Fibroblast of lung (primary cell): ENCODE results near the gene COL25A1. TPM values are rescaled to one million over a fixed set of nuclear protein-coding genes. Genes with fewer than 3 reads are reported as not detected.

Source experiments
- DNase-seq, 2 donors: peaks; one replicate each; pipeline versions ENCODE4 v3.0.0 to v3.0.0-alpha.2; 2010; ENCODE audit warnings: low read depth in 2 of 2
- H2AFZ ChIP-seq: 2 replicates; pipeline ENCODE4 v1.5.1; 2012; ENCODE audit warnings: low read length, control low read depth, inconsistent platforms
- H3K27ac ChIP-seq: 2 replicates; pipeline ENCODE4 v1.5.1; 2011; ENCODE audit warnings: low read length, control low read depth; ENCODE audit not compliant: insufficient read depth
- H3K27me3 ChIP-seq: 2 replicates; pipeline ENCODE4 v1.5.1; 2011; ENCODE audit warnings: mild to moderate bottlenecking, low read length; ENCODE audit not compliant: control insufficient read depth, insufficient read depth
- H3K36me3 ChIP-seq: 2 replicates; pipeline ENCODE4 v1.5.1; 2011; ENCODE audit warnings: low read length; ENCODE audit not compliant: control insufficient read depth, insufficient read depth
- H3K4me1 ChIP-seq: 2 replicates; pipeline ENCODE4 v1.5.1; 2011; ENCODE audit warnings: low read length; ENCODE audit not compliant: control insufficient read depth, insufficient read depth; ENCODE audit errors: extremely low read depth
- H3K4me2 ChIP-seq: 2 replicates; pipeline ENCODE4 v1.5.1; 2011; ENCODE audit warnings: low read length, control low read depth; ENCODE audit not compliant: insufficient read depth; ENCODE audit errors: extremely low read depth
- H3K4me3 ChIP-seq, 4 experiments: fragments of 200-600 bp in 1 of 4; sonication (generic) in 1 of 4; replicated peaks in 1 of 4; 2 replicates each; pipeline ENCODE4 v1.5.1; 2011 to 2016; ENCODE audit warnings: low read length in 4 of 4, low read depth in 3 of 4, mild to moderate bottlenecking in 3 of 4, control low read depth in 2 of 4, inconsistent platforms in 1 of 4, mixed read lengths in 1 of 4; ENCODE audit not compliant: insufficient read depth in 1 of 4; ENCODE audit errors: control extremely low read depth in 1 of 4
- H3K79me2 ChIP-seq: 2 replicates; pipeline ENCODE4 v1.5.1; 2012; ENCODE audit warnings: mild to moderate bottlenecking, low read length, inconsistent platforms; ENCODE audit not compliant: control insufficient read depth, insufficient read depth
- H3K9ac ChIP-seq: 2 replicates; pipeline ENCODE4 v1.5.1; 2011; ENCODE audit warnings: mild to moderate bottlenecking, low read length, control low read depth; ENCODE audit not compliant: insufficient read depth
- H3K9me3 ChIP-seq: 2 replicates; pipeline ENCODE4 v1.5.1; 2012; ENCODE audit warnings: low read depth, low read length; ENCODE audit not compliant: control insufficient read depth, insufficient read depth
- H4K20me1 ChIP-seq: 2 replicates; pipeline ENCODE4 v1.5.1; 2011; ENCODE audit warnings: low read length; ENCODE audit not compliant: control insufficient read depth, insufficient read depth; ENCODE audit errors: extremely low read depth
- CTCF ChIP-seq, 2 donors: IDR thresholded peaks in 1 of 2; conservative IDR thresholded peaks in 1 of 2; 1 replicate in 1 of 2; 2 replicates in 1 of 2; pipeline ENCODE4 v1.5.1; 2011 to 2012; ENCODE audit warnings: low read length in 2 of 2, control low read depth in 1 of 2, inconsistent platforms in 1 of 2, low read depth in 1 of 2, mild to moderate bottlenecking in 1 of 2
- EZH2 ChIP-seq: IDR thresholded peaks from 2 replicates; pipeline ENCODE4 v1.5.1; 2012; ENCODE audit warnings: low read length, control low read depth, mild to moderate bottlenecking; ENCODE audit errors: missing control alignments
- polyA plus RNA-seq, 2 donors: library from polyadenylated mRNA; depleted of rRNA in 1 of 2; stranded (reverse) in 1 of 2; unstranded in 1 of 2; fragments of >200 nt; gene quantifications; 2 replicates each; pipeline ENCODE4 v1.2.1, GENCODE V29; 2011 to 2012; ENCODE audit warnings: missing spikeins in 1 of 2
- total RNA-seq: library from RNA; depleted of rRNA; stranded (reverse); fragments of >200 nt; gene quantifications from 2 replicates; pipeline ENCODE4 v1.2.1, GENCODE V29; 2014

COL25A1 gene
- total and polyA plus RNA-seq, 2 donors (not counting 1 experiment from before 2014, with no cell fraction given), result under 0.01 to 0.01 TPM

- Histone ChIP-seq H3K27me3 (no peaks in the 10 kb centered on the region), H3K9me3 (no peaks in the 10 kb centered on the region), H3K27ac (no peak overlapping the region), H4K20me1 (no peaks in the 10 kb centered on the region), H3K36me3 (no peaks in the 10 kb centered on the region), H2AFZ (no peak overlapping the region), H3K79me2 (no peaks in the 10 kb centered on the region), H3K4me2 (no peak overlapping the region), H3K9ac (no peak overlapping the region), H3K4me3 (no peak overlapping the region), H3K4me1 (no peaks in the 10 kb centered on the region)
- TF ChIP-seq EZH2, result no peak
- TF ChIP-seq CTCF (conservative IDR thresholded peaks at IDR 0.05 in 1 of 2, IDR thresholded peaks at IDR 0.05 in 1 of 2; ENCODE audit: low read depth in 1 of 2, low read length in 2 of 2), result no peak
- DNase-seq, result no peak
Measured at GRCh38 chr4:108788731-108789130, 513.7 kb downstream of the COL25A1 start.

GRCh38 chr4:108787724-108788123 lies 514.7 kb downstream of the COL25A1 start:
- H3K79me2 ChIP-seq, result no peaks in the 10 kb centered on the region
- no peaks in the 10 kb centered on the region for H3K36me3 ChIP-seq
- H2AFZ ChIP-seq, result no peak overlapping the region
- no peak for DNase-seq
- no peaks in the 10 kb centered on the region for H3K9me3 ChIP-seq
- H4K20me1 ChIP-seq, result no peaks in the 10 kb centered on the region
- H3K4me1 ChIP-seq, result no peaks in the 10 kb centered on the region
- H3K4me3 ChIP-seq, result no peak overlapping the region
- no peaks in the 10 kb centered on the region for H3K27me3 ChIP-seq
- no peak overlapping the region for H3K9ac ChIP-seq
- no peak overlapping the region for H3K4me2 ChIP-seq
- no peak overlapping the region for H3K27ac ChIP-seq
- no peak for TF ChIP-seq EZH2
- TF ChIP-seq CTCF (conservative IDR thresholded peaks at IDR 0.05 in 1 of 2, IDR thresholded peaks at IDR 0.05 in 1 of 2; ENCODE audit: low read depth in 1 of 2, low read length in 2 of 2), result no peak

- no peak overlapping the region for H3K9ac ChIP-seq
- H3K4me1 ChIP-seq, result no peaks in the 10 kb centered on the region
- no peak for DNase-seq
- no peak overlapping the region for H2AFZ ChIP-seq
- no peaks in the 10 kb centered on the region for H3K36me3 ChIP-seq
- H3K9me3 ChIP-seq, result no peaks in the 10 kb centered on the region
- H3K4me3 ChIP-seq, result no peak overlapping the region
- H3K27me3 ChIP-seq, result no peaks in the 10 kb centered on the region
- H3K79me2 ChIP-seq, result no peaks in the 10 kb centered on the region
- no peak for TF ChIP-seq CTCF (conservative IDR thresholded peaks at IDR 0.05 in 1 of 2, IDR thresholded peaks at IDR 0.05 in 1 of 2; ENCODE audit: low read depth in 1 of 2, low read length in 2 of 2)
- no peak for TF ChIP-seq EZH2
- no peak overlapping the region for H3K4me2 ChIP-seq
- no peak overlapping the region for H3K27ac ChIP-seq
- H4K20me1 ChIP-seq, result no peaks in the 10 kb centered on the region
Measured at GRCh38 chr4:108787106-108787505, 515.4 kb downstream of the COL25A1 start.
